Cardiac fibroblast (primary cell): ENCODE results near the gene PDIA2.
A peak's percentile ranks its signal among the peaks of the same experiment; 100 is the strongest.

ENCODE experiments used
- DNase-seq, 2 donors: peaks; one replicate each; pipeline versions ENCODE4 v3.0.0 to v3.0.0-alpha.2; 2010; ENCODE audit warnings: low read depth in 2 of 2
- H3K4me3 ChIP-seq, 2 donors: replicated peaks in 1 of 2; 1 replicate in 1 of 2; 2 replicates in 1 of 2; pipeline ENCODE4 v1.5.1; 2011; ENCODE audit warnings: low read depth in 2 of 2, low read length in 2 of 2, mild to moderate bottlenecking in 2 of 2, moderate library complexity in 1 of 2
- CTCF ChIP-seq: IDR thresholded peaks from one replicate; pipeline ENCODE4 v1.5.1; 2011; ENCODE audit warnings: low read depth, mild to moderate bottlenecking, low read length, inconsistent platforms

PDIA2 gene

DNA sequence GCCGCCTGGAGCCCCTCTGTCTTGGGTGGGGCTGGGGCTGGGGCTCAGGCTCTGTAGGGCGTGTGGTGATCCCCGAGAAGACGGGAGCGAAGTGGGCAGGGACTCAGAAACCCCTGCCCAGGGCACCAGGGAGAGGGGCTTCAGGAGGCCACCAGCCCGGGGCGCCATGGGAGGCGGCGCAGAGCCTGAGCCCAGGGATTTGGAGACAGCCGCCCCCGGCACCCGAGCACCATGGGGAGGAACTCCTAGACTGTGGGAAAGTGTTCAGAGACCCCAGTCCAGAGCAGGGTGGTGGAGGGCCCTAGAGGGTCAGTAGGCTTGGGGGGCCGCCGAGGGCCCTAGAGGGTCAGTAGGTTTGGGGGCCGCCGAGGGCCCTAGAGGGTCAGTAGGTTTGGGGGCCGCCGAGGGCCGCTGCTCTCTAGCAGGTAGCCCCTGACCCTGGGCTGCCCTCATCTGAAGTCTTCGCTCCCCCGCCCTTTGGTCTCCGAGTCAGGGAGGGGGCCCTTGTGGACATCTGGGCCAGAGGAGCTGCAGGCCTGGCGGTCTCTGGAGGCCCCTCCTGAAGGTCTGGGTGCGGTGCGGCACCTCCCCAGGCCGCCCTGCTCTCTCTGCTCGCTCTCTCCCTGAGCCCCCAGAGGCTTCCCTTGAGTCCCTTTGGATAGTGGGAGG lies 1.8 kb upstream of the PDIA2 start:
- no peak for DNase-seq
- peak overlapping the region in 1 of 2 donors; percentile 15 for H3K4me3 ChIP-seq
- no peak for TF ChIP-seq CTCF

- H3K4me3 ChIP-seq: no peak overlapping the region
- TF ChIP-seq CTCF: no peak
- no peak for DNase-seq
These were observed 1.2 kb upstream of the PDIA2 start for GRCh38 chr16:281660-282255.

DNA sequence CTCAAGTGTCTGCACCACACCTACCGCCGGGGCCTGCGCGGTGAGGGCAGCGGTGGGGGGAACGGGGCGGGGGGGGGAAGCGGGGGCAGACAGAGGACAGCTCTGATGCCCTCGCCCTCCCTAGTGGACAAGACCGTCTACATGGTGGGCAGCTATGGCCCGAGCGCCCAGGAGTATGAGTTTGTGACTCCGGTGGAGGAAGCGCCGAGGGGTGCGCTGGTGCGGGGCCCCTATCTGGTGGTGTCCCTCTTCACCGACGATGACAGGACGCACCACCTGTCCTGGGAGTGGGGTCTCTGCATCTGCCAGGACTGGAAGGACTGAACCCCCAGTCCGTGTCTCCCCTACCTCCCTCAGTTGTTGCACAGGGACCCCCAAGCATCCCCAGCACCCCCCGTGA lies 473 bp upstream of the PDIA2 start:
- no peak for TF ChIP-seq CTCF

DNA sequence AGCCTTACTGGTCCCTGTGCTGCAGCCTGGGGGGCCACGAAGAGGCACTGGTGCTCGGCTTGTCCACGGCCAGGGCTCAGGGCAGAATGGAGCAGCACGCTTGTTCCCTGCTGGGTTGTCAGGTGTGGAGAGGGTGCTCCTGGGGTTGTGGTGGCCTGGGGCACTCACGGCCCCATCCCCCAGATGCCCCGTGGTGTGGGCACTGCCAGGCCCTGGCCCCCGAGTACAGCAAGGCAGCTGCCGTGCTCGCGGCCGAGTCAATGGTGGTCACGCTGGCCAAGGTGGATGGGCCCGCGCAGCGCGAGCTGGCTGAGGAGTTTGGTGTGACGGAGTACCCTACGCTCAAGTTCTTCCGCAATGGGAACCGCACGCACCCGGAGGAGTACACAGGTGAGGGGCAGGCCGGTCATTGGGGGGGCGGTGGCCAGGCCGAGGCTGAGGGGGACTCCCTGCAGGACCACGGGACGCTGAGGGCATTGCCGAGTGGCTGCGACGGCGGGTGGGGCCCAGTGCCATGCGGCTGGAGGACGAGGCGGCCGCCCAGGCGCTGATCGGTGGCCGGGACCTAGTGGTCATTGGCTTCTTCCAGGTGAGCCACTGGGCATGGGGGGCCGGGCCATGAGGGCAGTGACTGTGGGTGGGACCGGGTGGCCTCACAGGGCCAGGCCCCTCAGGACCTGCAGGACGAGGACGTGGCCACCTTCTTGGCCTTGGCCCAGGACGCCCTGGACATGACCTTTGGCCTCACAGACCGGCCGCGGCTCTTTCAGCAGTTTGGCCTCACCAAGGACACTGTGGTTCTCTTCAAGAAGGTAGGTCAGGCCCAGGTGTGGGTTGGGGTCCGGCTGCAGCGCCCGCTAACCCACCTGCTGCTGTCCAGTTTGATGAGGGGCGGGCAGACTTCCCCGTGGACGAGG lies 1.5 kb downstream of the PDIA2 start:
- TF ChIP-seq CTCF: no peak
- no peak overlapping the region for H3K4me3 ChIP-seq
- no peak for DNase-seq

More for the DNA sequence above, 473 bp upstream of the PDIA2 start:
- no peak overlapping the region for H3K4me3 ChIP-seq
- no peak for DNase-seq

GRCh38 chr16:285146-286055 lies 2.4 kb downstream of the PDIA2 start:
- H3K4me3 ChIP-seq: no peak overlapping the region
- no peak for DNase-seq
- TF ChIP-seq CTCF: no peak
